Activated T-cell treated with anti-CD3 and anti-CD28 coated beads for 1 hour (primary cell): ENCODE data around the gene CABLES2.

ENCODE experiments used
- DNase-seq: peaks from one replicate; pipeline ENCODE4 v3.0.0-alpha.2; 2020; ENCODE audit warnings: low read depth

Gene CABLES2, protein sequence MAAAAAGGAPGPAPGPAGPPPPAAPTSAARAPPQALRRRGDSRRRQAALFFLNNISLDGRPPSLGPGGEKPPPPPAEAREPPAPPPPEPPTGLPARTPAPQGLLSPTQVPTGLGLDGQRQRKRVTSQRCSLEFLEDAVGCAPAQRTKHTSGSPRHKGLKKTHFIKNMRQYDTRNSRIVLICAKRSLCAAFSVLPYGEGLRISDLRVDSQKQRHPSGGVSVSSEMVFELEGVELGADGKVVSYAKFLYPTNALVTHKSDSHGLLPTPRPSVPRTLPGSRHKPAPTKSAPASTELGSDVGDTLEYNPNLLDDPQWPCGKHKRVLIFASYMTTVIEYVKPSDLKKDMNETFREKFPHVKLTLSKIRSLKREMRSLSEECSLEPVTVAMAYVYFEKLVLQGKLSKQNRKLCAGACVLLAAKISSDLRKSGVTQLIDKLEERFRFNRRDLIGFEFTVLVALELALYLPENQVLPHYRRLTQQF

DNA sequence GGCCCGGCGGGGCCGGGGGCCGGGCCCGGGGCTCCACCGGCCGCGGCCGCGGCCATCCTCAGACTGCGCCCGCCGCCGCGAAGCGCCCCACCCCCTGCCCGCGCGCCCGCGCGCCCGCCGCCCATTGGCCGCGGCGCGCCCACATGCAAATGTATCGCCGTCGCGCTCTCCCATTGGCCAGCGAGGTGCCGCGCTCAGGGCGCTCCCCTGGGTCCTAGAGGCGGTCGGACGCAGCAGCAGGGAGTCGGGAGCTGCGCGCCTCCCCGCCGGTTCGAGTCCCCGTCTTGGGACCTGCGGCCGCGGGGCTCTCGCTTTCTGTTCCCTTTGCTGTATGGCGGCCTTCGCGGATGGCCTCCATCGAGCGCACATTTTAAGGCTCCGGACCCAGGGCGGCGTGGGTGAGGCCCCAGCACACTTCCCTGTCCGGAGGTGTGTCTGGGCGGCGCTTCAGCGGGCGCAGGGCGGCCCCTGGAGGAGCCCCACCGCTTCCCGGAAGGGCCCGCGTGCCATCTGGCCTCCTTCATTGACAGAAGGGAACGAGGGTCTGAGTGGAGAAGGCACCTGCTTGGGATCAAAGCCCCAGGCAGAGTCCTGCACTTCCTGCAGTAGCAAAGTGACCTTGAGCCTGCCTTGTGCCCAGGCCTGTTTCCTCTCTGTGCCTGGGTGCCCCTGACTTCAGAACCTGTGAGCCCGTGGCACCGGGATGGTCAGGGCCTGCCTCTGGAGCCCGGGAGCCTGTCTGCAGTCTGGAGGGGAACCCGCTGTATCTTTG lies at the start of gene CABLES2:
Gene CABLES2 (minus strand): TSS at position 65 of the 772 bp plus-strand sequence. CDS start 9 bp downstream, at position 56.
- peak; percentile 83 for DNase-seq

GRCh38 chr20:62455929-62456328 lies 48.8 kb upstream of the CABLES2 start:
- DNase-seq, result no peak

- no peak for DNase-seq
Observed at GRCh38 chr20:62454904-62455636, 48.0 kb upstream of the CABLES2 start.

DNA sequence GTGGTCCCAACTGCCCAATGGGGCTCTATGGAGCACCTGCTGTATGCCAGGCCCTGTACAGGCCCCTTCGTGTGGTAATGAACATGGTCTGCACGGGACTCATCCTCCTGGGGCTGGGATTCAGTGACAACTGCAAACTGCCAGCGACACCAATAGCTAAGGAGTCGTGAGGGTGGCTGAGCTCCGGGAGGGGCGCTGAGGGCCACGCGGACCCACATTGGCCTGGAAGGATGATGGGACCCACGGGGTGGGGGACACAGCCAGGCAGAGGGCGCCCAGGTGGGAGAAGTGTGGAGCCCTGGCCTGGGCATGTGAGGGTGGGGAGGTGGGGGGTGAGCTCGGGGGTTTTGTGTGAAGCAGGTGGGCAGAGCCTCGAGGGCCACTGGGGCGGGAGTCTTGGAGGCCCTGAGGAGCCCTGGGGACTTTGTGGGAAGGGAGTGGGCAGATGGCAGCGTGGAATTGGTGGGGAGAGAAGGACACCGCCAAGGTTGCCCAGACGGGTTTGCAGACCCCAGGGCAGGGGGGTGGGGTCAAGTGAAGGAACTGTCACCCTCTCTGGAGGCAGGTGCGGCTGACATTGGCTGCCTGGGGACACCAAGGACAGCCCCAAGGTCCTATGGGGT lies 46.2 kb upstream of the CABLES2 start:
- DNase-seq, result no peak

- no peak for DNase-seq
Observed at GRCh38 chr20:62452475-62453095, 45.5 kb upstream of the CABLES2 start.

- DNase-seq, result no peak
Observed at GRCh38 chr20:62451970-62452369, 44.9 kb upstream of the CABLES2 start.

DNA sequence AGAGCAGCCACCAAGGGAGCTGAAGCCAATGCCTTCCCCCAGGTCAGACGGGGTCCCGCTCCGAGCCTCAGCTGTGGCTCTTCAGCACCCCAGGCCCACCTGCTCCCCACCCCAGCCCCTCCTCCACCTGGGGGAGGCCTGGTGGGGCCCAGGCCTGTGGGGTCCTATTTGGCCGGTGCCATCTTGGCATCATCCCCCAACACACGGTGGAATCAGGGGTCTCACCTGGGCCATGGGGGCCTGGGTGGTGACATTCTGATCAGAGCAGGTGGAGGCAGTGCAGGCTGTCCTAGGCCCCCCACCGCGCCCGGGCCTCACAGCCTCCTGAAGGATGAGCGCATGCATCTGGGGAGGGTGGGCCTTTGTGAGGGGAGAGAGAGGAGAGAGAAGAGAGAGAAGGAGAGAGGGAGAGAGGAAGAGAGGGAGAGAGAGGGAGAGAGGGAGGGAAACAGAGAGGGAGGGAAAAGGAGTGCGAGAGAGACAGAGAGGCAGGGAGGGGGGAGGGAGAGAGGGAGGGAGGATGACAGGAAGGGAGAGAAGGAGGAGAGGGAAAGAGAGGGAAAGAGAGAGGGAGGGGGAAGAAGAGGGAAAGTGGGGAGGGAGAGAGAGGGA lies 44.2 kb upstream of the CABLES2 start:
- DNase-seq, result no peak

DNA sequence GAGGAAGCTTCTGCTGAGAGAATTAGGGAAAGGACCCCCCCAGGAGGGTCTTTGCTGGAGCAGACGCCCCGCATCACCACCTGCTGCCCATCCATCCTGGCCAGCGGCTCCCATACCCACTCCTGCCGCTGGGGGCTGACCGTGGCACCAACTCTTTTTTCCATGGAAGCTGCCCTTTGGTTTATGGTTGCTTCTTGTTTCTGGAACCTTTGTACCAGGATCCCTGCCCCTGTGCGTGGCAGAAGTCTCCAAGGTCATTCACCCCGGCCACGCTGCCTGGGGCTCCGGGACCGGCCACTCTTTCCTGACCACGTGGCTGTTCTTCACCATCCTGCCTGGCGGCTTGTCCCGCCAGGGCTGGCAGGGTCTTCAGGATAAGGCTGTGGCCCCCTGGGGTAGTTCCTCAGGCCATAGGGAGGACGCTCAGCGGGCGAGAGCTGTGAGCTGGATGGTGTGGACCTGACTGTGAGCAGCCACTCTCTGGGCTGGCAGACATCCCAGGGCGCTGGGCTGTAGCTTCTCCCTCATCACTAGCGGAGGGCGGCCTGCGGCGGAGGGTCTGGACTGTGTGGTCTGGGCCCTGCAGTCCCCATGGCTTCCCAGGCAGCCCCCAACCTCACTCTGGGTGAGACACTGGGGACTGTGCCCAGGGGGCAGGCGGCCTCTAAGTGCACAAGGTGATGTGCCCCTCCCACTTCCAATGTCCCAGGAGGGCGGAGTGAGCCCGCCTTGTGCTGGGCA lies 43.0 kb upstream of the CABLES2 start:
- DNase-seq, result no peak

- no peak for DNase-seq
Observed at GRCh38 chr20:62448788-62449187, 41.7 kb upstream of the CABLES2 start.

- DNase-seq, result no peak
Observed at GRCh38 chr20:62448038-62448437, 41.0 kb upstream of the CABLES2 start.

- no peak for DNase-seq
Observed at GRCh38 chr20:62446888-62447869, 40.1 kb upstream of the CABLES2 start.

GRCh38 chr20:62446481-62446880 lies 39.4 kb upstream of the CABLES2 start:
- no peak for DNase-seq

- no peak for DNase-seq
Observed at GRCh38 chr20:62445553-62446340, 38.7 kb upstream of the CABLES2 start.

DNA sequence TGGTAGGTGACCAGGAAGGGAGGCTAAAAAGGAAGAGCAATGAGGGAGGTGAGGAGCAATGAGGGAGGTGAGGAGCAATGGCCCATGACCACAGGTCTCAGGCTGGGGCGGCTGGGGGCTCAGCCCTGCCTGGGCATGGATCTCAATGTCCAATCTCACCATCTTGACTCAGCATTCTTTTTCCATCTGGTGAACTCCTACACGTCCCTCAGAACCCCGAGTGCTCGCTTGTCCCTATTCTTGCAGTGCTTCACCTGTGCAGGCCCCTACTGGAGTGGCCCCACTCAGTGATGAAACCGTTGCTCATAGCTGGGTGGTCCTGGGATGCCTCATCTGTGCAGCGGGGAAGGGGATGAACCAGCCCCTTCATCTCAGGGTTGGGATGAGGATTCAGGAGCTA lies 37.2 kb upstream of the CABLES2 start:
- no peak for DNase-seq

- DNase-seq, result no peak
Observed at GRCh38 chr20:62441987-62442539, 35.0 kb upstream of the CABLES2 start.

DNA sequence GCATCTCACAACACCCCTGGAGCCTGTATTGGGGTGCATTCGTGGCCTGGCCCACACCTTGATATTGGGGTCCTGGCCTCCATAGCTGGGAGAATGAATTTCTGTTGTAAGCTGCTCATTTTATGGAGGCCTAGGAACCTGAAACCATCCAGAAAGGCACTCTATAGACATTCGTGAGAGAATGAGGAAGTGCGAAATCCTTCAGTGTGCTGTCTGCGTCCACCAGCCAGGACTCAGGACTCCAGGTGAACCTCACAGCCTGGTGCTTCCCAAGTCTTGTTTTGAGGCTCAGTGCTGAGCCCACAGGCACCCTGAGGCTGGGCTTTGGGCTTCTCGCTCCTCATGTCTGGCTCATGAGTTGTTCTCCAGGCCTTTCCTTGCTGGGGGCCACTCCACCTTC lies 32.1 kb upstream of the CABLES2 start:
- no peak for DNase-seq

- no peak for DNase-seq
Observed at GRCh38 chr20:62437927-62438326, 30.8 kb upstream of the CABLES2 start.

- DNase-seq, result no peak
Observed at GRCh38 chr20:62437496-62437895, 30.4 kb upstream of the CABLES2 start.
